ENCODE measurements around the gene USP48.

- no peak for TF ChIP-seq CTCF (IDR thresholded peaks at IDR 0.05; ENCODE audit: low read length)
- TF ChIP-seq EZH2phosphoT487 (IDR thresholded peaks at IDR 0.05; ENCODE audit: low read length), result no peak
- no peak for TF ChIP-seq EZH2 (optimal IDR thresholded peaks at IDR 0.05; ENCODE audit: low read depth, low read length)
These were observed 19.7 kb downstream of the USP48 start for GRCh38 chr1:21763236-21763635.
